ENCODE measurements around the gene MMP24.

Gene MMP24

GRCh38 chr20:35271073-35271882 lies 44.8 kb downstream of the MMP24 start:
- Histone ChIP-seq H3K4me1 (peaks cover 3% of the 10 kb centered on the region), H2AFZ (no peak overlapping the region), H3K79me2 (peaks cover 4% of the 10 kb centered on the region), H3K27ac (no peak overlapping the region), H3K9ac (no peak overlapping the region), H3K4me3 (ENCODE audit: low read depth, low read length) (no peak overlapping the region), H3K9me3 (ENCODE audit: control insufficient read depth, low read length) (no peaks in the 10 kb centered on the region), H3K27me3 (ENCODE audit: control insufficient read depth, insufficient read depth, low read length) (no peaks in the 10 kb centered on the region), H3K36me3 (ENCODE audit: control insufficient read depth, insufficient read depth, low read length) (no peaks in the 10 kb centered on the region), H3K4me2 (ENCODE audit: low read length) (no peak overlapping the region)
- no peak for TF ChIP-seq CTCF (IDR thresholded peaks at IDR 0.05)

DNA sequence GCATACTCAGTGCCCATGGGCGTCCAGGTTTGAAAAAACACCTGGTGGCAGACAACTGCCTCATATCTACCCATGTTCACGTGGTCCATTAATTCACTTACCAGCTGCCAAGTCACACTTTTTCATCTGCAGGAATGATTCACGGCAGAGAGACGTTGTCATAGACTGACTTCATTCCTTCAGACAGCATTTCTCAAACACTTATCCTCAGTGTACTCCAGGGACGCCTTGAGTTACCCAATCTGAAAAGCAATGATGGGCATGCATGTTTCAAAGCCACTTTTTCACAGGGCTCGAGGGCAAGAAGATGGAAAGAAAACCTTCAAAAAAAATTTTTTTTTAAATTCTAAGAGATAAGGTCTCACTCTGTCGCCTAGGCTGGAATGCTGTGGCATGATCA lies 45.4 kb downstream of the MMP24 start:
- Histone ChIP-seq H3K4me2 (ENCODE audit: low read length) (no peak overlapping the region), H2AFZ (no peak overlapping the region), H3K4me3 (ENCODE audit: low read depth, low read length) (no peak overlapping the region), H3K36me3 (ENCODE audit: control insufficient read depth, insufficient read depth, low read length) (no peaks in the 10 kb centered on the region), H3K79me2 (peaks cover 6% of the 10 kb centered on the region), H3K9me3 (ENCODE audit: control insufficient read depth, low read length) (no peaks in the 10 kb centered on the region), H3K4me1 (peaks cover 6% of the 10 kb centered on the region), H3K27me3 (ENCODE audit: control insufficient read depth, insufficient read depth, low read length) (no peaks in the 10 kb centered on the region), H3K9ac (no peak overlapping the region), H3K27ac (no peak overlapping the region)
- TF ChIP-seq CTCF (IDR thresholded peaks at IDR 0.05): no peak

GRCh38 chr20:35273449-35274171 lies 47.1 kb downstream of the MMP24 start:
- Histone ChIP-seq H3K4me3 (ENCODE audit: low read depth, low read length) (no peak overlapping the region), H3K9ac (no peak overlapping the region), H3K27me3 (ENCODE audit: control insufficient read depth, insufficient read depth, low read length) (no peaks in the 10 kb centered on the region), H3K27ac (no peak overlapping the region), H3K4me2 (ENCODE audit: low read length) (no peak overlapping the region), H3K9me3 (ENCODE audit: control insufficient read depth, low read length) (no peaks in the 10 kb centered on the region), H2AFZ (no peak overlapping the region), H3K79me2 (peaks cover 6% of the 10 kb centered on the region), H3K4me1 (peaks cover 14% of the 10 kb centered on the region), H3K36me3 (ENCODE audit: control insufficient read depth, insufficient read depth, low read length) (no peaks in the 10 kb centered on the region)
- TF ChIP-seq CTCF (IDR thresholded peaks at IDR 0.05): no peak

- no peak overlapping the region for H3K4me2 ChIP-seq (ENCODE audit: low read length)
- H3K4me3 ChIP-seq (ENCODE audit: low read depth, low read length): no peak overlapping the region
- no peak for TF ChIP-seq CTCF (IDR thresholded peaks at IDR 0.05)
- H3K27me3 ChIP-seq (ENCODE audit: control insufficient read depth, insufficient read depth, low read length): no peaks in the 10 kb centered on the region
- no peak overlapping the region for H3K27ac ChIP-seq
- H2AFZ ChIP-seq: no peak overlapping the region
- H3K9me3 ChIP-seq (ENCODE audit: control insufficient read depth, low read length): no peaks in the 10 kb centered on the region
- H3K9ac ChIP-seq: no peak overlapping the region
- peaks cover 14% of the 10 kb centered on the region for H3K4me1 ChIP-seq
- peaks cover 6% of the 10 kb centered on the region for H3K79me2 ChIP-seq
- no peaks in the 10 kb centered on the region for H3K36me3 ChIP-seq (ENCODE audit: control insufficient read depth, insufficient read depth, low read length)
These were observed 47.9 kb downstream of the MMP24 start for GRCh38 chr20:35274172-35275092.
